Stimulated activated CD4-positive, alpha-beta T cell treated with anti-CD3 and anti-CD28 coated beads, TNF-alpha, amount 100 ng/mL, for 24 hours (primary cell): ENCODE data around the gene POSTN.

Experiments
- DNase-seq, 3 experiments: peaks; one replicate each; pipeline ENCODE4 v3.0.0-alpha.2; 2020; ENCODE audit warnings: low read depth in 3 of 3

Gene POSTN, protein sequence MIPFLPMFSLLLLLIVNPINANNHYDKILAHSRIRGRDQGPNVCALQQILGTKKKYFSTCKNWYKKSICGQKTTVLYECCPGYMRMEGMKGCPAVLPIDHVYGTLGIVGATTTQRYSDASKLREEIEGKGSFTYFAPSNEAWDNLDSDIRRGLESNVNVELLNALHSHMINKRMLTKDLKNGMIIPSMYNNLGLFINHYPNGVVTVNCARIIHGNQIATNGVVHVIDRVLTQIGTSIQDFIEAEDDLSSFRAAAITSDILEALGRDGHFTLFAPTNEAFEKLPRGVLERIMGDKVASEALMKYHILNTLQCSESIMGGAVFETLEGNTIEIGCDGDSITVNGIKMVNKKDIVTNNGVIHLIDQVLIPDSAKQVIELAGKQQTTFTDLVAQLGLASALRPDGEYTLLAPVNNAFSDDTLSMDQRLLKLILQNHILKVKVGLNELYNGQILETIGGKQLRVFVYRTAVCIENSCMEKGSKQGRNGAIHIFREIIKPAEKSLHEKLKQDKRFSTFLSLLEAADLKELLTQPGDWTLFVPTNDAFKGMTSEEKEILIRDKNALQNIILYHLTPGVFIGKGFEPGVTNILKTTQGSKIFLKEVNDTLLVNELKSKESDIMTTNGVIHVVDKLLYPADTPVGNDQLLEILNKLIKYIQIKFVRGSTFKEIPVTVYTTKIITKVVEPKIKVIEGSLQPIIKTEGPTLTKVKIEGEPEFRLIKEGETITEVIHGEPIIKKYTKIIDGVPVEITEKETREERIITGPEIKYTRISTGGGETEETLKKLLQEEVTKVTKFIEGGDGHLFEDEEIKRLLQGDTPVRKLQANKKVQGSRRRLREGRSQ

GRCh38 chr13:37598597-37598996, at the start of gene POSTN:
POSTN (minus strand) TSS chr13:37598768; CDS start chr13:37598726, 42 bp downstream.
- DNase-seq = no peak

- no peak for DNase-seq
Measured at GRCh38 chr13:37647031-37647650, 48.6 kb upstream of the POSTN start.

- DNase-seq = no peak
Measured at GRCh38 chr13:37646531-37646930, 48.0 kb upstream of the POSTN start.

DNA sequence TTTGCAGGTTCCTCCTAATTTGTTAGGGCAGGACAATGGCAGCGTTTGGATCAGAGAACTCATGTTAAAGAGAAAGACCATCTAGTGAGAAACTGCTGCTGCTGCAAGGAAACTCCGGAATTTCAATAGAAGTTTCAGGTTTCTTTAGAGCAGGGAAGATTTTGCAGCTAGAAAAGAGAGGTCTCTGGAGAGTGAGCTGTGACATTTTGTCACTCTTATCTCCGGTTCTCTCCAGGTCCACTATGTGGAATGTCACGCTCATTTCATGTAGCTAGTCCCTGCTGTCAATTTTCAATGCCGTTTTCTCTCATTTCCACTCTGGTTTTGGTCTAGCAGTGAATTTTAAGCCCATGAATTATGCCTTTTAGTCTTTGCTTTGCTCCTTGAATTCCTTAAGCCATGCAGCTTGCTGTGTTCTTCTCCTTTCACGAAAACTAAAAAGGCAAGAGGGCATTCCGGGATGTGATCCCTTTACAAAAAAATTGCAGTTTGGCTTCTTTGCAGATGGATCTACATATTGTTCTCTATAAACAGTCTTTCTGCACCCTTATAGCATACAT, 46.7 kb upstream of the POSTN start:
- no peak for DNase-seq

DNA sequence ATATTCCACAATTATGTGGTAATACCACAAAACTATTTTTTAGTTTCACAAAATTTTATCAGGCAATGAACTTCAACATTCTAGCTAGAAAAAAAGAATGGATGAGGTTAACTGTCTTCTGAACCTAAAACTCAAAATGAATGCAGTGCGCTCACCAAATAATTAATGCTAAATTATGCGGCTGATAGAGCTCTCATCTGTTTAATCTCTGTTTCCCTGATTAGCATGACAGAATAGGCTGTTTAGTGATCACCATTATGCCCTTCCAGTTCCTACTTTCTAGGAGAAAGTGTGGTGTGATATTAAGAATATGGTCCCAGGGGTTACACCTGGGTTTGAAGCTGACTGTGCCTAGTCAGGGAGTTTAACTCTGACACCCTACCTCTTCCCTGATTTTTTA, 42.8 kb upstream of the POSTN start:
- no peak for DNase-seq

DNA sequence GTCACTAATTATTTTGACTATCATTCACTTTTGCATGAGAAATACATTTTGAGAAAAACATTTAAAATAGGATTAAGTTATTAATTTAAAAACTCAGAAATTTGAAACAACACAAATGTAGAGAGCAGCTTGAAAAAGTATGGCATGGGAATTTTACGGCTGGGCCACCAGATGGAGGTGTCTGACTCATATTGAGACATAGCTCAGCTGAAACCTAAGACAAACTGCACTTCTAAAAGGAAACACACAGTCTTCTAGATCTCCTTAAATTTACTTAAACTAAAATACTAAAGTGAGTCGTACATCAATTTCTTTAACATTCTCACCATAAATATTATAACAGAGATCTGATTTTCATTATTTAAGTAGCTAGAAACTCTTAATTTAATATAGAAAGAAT, 41.9 kb upstream of the POSTN start:
- DNase-seq = no peak

- DNase-seq = no peak
Measured at GRCh38 chr13:37636701-37637100, 38.1 kb upstream of the POSTN start.

DNA sequence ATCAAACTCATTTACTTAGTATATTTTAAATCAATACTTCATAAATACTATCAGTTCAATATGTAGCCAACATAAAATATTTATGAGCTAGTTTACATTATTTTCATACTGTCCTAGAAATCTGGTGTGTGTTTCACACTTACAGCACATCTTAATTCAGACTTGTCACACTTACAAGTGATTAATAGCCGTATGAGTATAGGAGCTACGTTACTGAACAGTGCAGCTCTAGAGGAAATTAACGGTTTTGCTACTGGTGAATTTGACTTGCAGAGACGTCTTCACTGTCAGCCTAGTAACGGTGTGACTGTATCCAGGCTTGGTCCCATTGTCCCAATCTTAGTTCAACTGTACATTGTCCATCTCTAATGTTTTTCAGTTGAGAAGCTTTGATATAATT, 33.7 kb upstream of the POSTN start:
- no peak for DNase-seq

DNA sequence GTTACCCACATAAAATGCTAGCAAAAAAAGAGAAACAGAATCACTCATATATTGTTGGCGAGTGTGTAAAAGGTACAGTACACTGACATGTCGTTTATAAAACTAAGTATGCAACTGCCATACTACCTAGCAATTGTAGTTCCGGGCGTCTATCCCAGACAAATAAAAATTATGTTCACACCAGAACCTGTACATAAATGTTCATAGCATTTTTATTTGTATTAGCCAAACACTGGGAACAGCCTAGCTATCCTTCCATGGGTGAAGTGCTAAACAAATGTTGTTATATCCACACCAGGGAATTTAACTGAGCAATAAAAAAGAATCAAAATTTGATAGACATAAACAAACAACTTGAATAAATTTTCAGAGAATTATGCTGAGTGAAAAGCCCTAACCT, 28.9 kb upstream of the POSTN start:
- DNase-seq = no peak

DNA sequence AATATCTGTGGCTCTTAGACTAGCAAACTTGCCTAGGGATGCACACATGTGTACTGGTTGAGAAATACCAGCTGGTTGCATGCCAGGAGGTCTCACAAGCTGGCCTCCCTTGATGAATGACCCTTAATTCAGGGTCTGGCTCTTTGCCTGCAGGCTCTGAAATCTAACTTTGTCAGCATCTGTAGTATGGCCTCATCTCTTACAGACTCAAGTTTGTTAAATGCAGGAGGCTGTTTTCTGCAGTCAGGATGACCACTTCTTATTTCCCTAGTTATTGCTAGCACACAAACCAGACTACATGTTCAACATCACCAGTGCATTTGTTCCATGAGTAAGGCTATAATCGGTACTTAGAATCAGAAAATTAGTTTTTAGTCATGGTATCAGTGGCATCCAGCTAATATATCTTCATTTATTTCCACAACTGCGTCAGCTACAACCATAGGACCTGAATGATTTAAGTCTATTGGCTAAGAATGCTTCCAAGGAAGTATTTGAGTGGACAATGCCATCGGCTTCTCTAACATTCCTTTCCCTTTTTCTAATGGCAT, 23.3 kb upstream of the POSTN start:
- DNase-seq = no peak

DNA sequence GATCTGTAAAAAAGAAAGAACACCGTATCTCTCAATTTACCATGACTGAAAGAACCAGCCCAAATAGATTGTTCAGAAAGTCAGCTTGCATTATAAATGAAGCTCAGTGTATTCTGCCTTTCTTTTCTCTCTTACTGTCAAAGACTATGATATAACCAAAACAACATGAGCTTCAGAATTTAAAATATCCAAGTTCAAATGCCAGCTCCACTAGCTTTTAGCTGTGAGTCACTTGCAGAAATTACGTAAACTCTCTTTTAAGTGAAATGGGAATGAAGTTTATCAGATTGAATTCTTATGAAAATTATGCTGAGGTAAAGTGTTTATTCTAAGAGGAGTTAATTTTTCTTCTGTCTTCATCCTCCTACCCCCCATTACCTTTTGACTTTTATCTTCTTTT, 20.0 kb upstream of the POSTN start:
- DNase-seq = no peak

GRCh38 chr13:37617173-37617572, 18.6 kb upstream of the POSTN start:
- no peak for DNase-seq

- DNase-seq = no peak
Measured at GRCh38 chr13:37616131-37616530, 17.6 kb upstream of the POSTN start.

GRCh38 chr13:37615276-37615675, 16.7 kb upstream of the POSTN start:
- no peak for DNase-seq

GRCh38 chr13:37613638-37614037, 15.1 kb upstream of the POSTN start:
- DNase-seq = no peak

- DNase-seq = no peak
Measured at GRCh38 chr13:37613236-37613635, 14.7 kb upstream of the POSTN start.

GRCh38 chr13:37608750-37609339, 10.3 kb upstream of the POSTN start:
- DNase-seq = no peak

DNA sequence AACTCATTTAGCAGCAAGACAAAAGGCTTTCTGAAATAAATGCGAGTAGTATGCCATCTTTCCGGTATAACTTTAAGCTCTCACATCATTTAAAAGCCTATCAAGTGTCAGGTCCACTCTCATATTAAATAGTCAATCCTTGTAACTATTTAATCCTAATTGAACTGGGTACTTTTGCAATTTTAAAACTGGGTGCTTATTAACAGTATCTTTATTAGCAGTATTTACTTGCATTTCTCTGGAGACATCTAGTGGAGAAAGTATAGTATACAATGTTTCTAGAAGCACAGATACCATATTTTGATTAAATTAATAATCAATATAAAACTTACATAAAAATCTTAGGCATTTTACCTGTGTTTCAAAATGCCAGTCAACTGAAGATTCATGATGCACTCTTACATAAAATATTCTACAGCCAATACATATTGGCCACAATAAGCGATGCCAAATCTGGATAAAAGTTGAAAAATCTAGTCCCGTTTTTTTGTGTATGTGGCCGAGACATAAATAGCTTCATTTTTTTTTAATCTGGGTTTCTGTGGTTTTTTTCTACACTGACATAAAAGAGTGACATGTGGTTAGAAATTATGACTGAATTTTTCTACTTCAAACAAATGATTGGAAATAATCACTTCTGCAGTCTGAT, 4.3 kb upstream of the POSTN start:
- DNase-seq = no peak

DNA sequence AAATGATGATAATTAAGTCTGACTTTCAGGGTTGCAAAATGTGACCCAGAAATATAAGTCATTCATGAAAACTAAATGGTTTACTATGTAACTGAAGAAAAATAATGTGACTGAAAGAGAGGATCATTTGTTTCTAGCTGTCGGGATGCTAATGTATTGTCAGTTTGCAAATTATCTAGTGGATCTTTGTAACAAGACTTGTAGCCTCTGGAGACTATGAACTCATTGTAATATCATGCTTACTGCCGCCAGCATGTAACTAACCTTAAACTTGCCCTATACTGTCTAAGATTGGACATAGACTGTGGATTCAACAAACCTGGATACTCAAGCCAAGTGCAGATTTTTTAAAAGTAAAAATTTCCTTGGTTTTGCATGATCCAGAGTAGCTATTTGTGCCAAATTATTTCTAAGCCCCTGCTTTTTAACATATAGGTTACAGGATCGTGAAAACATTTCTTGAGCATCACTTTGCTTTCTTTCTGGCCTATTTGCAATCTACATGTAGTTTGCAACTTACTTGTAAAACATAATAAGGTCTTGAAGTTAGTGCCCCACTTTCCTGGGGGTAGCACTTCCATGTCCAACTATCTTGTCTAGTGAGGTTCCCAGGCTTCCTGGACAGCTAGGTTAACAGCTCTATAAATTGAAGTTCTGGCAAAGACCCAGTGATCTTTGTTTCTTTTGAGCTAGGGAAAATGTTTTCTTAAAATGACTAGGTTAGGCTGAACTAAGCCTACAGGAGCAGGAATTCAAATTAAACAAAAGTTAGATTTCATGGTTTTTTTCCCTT, 3.3 kb upstream of the POSTN start:
- no peak for DNase-seq

GRCh38 chr13:37599519-37599918, 951 bp upstream of the POSTN start:
- DNase-seq = no peak
